HL-60 (cell line): ENCODE results near the gene SLC29A2.

Source experiments
- DNase-seq, 2 experiments: peaks; one replicate each; pipeline ENCODE4 v3.0.0-alpha.2; 2010 to 2020; ENCODE audit warnings: low read depth in 1 of 2, low spot score in 1 of 2
- H3K27ac ChIP-seq: fragments of 250-450 bp; sonication (Bioruptor Pico); replicated peaks from 2 replicates; pipeline ENCODE4 v1.5.1; 2020; ENCODE audit warnings: mild to moderate bottlenecking, moderate library complexity
- H3K27me3 ChIP-seq: fragments of 250-450 bp; sonication (Bioruptor Pico); 2 replicates; pipeline ENCODE4 v1.5.1; 2021; ENCODE audit warnings: mild to moderate bottlenecking, moderate library complexity; ENCODE audit not compliant: insufficient read depth, poor library complexity, severe bottlenecking
- H3K4me3 ChIP-seq: replicated peaks from 2 replicates; pipeline ENCODE4 v1.5.1; 2011; ENCODE audit warnings: mild to moderate bottlenecking, control low read depth, low read length; ENCODE audit not compliant: insufficient read depth
- CTCF ChIP-seq: IDR thresholded peaks from one replicate; pipeline ENCODE4 v1.5.1; 2011; ENCODE audit warnings: low read length, control low read depth, inconsistent platforms; ENCODE audit not compliant: insufficient read depth
- GABPA ChIP-seq: IDR thresholded peaks from 2 replicates; pipeline ENCODE4 v1.6.1; 2012; ENCODE audit warnings: low read depth
- POLR2AphosphoS5 ChIP-seq: IDR thresholded peaks from 2 replicates; pipeline ENCODE4 v1.6.1; 2012; ENCODE audit warnings: low read depth
- REST ChIP-seq: IDR thresholded peaks from 2 replicates; pipeline ENCODE4 v1.6.1; 2012; ENCODE audit warnings: low read depth; ENCODE audit not compliant: insufficient replicate concordance
- SPI1 ChIP-seq: IDR thresholded peaks from 2 replicates; pipeline ENCODE4 v1.6.1; 2012; ENCODE audit warnings: low read depth, mild to moderate bottlenecking, borderline replicate concordance

Gene SLC29A2

GRCh38 chr11:66363805-66364535 lies 7.6 kb downstream of the SLC29A2 start:
- H3K4me3 ChIP-seq: no peak overlapping the region
- H3K27me3 ChIP-seq: no peaks in the 10 kb centered on the region
- peak in 1 of 2 experiments; percentile 73 for DNase-seq
- TF ChIP-seq SPI1 (no peak), CTCF (peak; percentile 83), POLR2AphosphoS5 (peak; percentile 28; the same call in 1 of the 2 replicates)
- no peak overlapping the region for H3K27ac ChIP-seq

GRCh38 chr11:66363187-66363601 lies 8.4 kb downstream of the SLC29A2 start:
- TF ChIP-seq REST (no peak), SPI1 (no peak), POLR2AphosphoS5 (no peak), GABPA (no peak), CTCF (no peak)

GRCh38 chr11:66362481-66363147 lies 8.9 kb downstream of the SLC29A2 start:
- Histone ChIP-seq H3K4me3 (no peak overlapping the region), H3K27ac (no peak overlapping the region), H3K27me3 (no peaks in the 10 kb centered on the region)
- TF ChIP-seq POLR2AphosphoS5 (peak; percentile 11; the same call in 1 of the 2 replicates), GABPA (no peak)
- no peak for DNase-seq

More at GRCh38 chr11:66363187-66363601, 8.4 kb downstream of the SLC29A2 start:
- Histone ChIP-seq H3K27ac (no peak overlapping the region), H3K4me3 (no peak overlapping the region), H3K27me3 (no peaks in the 10 kb centered on the region)
- no peak for DNase-seq

GRCh38 chr11:66361502-66361941 lies 10.0 kb downstream of the SLC29A2 start:
- Histone ChIP-seq H3K4me3 (no peak overlapping the region), H3K27me3 (no peaks in the 10 kb centered on the region), H3K27ac (no peak overlapping the region)
- DNase-seq: no peak
- TF ChIP-seq GABPA (no peak), CTCF (no peak), REST (no peak), SPI1 (no peak), POLR2AphosphoS5 (no peak; the same call in none of the 2 replicates)
